Measurements from ENCODE around the gene CACNG7.

Gene CACNG7

GRCh38 chr19:53879140-53880081, 29.7 kb upstream of the CACNG7 start:
- DNase-seq = peak; percentile 99

DNA sequence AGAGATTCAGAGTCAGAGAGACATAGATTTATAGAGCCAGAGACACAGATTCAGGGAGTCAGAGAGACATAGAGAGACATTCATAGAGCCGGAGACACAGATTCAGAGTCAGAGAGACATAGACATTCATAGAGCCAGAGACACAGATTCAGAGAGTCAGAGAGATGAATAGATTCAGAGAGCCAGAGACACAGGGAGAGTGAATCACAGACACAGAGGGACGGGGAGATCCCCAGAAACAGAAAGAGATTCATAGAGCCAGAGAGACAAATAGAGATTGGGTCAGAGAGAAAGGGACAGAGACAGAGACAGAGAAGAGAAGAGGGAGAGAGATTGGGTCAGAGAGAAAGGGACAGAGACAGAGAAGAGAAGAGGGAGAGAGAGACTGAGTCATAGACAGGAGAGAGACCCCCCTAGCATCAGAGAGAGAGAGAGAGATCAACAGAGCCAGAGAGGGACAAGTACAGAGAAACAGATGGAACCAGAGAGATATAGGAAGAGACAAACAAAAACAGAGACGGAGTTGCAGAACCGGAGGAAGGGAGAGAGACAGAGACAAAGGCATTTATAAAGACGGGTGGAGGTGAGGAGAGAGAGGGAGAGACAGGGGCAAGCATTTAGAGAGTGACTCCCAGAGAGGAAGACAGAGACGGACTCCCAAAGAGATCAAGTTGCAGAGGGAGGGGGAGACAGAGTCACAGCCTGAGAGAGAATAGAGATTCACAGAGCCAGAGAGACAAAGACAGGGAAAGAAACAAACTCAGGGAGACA, 28.2 kb upstream of the CACNG7 start:
- DNase-seq = peak; percentile 37

DNA sequence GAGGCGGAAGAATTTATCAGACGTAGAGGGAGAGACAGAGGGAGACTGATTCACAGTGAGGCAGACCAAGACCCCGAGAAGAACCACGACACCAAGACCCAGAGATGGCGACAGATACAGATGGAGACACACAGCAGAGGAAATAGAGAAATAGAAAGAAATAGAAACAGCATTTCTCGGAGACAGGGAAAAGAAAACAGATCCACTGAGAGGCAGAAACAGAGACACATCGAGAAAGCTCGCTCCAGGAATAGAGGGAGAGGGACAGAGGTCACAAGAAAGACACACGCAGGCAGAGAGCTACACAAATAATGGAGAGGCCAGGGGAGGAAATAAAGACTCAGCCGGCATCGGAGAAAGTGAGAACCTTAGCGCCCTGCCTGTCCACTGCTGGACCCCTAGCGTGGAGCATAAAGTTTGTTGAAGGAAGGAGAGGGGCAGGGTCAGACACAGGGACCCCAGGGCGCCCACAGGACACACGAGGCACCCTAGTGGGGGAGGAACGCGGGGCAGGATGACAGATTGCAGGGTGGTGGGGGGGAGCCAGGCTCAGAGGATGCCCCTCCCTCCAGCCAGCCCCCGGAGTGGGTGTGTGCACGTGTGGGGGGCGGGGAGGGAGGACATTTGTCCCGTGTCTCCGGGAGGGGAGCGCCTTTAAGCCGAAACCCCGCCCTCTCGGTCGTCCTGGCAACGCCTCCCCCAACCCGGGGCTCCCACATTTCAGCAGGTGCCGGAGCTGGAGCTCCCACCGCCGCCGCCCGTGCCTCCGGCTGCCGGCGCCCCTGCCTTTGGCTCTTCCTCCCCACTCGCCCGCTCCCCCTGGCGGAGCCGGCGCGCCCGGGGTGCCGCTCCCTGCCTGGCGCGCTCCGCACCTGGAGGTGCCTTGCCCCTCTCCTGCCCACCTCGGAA, 27.3 kb upstream of the CACNG7 start, which contains the start of gene PRKCG:
PRKCG (plus strand) TSS at position 716 of the 909 bp plus-strand sequence. CDS start 298 bp downstream, outside the sequence.
- peak; percentile 59 for DNase-seq

DNA sequence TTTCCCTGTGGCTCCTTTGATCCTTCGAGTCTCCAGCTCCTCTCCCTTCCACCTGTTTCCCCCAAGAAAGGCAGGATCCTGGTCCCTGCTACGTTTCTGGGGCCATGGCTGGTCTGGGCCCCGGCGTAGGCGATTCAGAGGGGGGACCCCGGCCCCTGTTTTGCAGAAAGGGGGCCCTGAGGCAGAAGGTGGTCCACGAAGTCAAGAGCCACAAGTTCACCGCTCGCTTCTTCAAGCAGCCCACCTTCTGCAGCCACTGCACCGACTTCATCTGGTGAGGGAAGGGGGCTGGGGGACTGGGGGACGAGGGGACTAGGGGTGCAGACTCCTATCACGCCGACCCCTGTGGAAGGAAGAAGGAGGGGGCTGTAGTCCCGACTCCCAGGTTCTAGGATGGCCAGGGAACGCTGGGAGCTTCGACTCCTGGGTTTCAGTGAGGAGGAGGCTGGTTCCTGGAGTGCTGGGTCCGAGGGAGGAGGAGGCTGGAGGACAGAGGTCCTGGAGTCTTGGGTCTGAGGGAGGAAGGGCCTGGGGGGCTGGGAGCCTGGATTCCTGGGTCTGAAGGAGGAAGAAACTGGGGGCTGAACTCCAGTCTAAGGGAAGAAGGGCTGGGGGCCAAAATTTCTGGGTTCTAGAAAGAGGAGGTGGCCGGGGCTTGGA, 26.6 kb upstream of the CACNG7 start:
- peak; percentile 23 for DNase-seq

DNA sequence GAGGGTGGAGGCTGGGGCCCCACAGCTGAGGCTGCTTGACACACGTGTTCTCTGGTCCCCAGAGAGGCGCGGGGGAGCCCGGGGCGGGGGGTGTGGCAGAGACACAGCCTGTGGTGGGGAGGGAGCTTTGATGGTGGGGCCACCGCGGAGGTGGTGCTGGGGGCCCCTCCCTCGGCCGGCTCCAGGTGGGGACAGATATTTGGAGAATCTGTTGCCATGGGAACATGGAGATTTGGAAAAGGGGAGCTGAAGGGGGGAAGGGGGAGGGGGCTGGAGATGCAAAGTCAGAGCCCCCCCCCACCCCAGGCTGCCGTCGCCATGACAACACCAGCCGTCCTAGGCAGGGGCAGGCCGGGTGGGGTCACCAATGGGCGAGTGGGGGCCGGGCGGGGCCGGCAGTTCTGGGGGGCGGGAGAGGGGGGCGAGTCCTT, 25.8 kb upstream of the CACNG7 start:
- DNase-seq = peak; percentile 18

GRCh38 chr19:53883741-53884140, 25.3 kb upstream of the CACNG7 start:
- DNase-seq = peak; percentile 23

DNA sequence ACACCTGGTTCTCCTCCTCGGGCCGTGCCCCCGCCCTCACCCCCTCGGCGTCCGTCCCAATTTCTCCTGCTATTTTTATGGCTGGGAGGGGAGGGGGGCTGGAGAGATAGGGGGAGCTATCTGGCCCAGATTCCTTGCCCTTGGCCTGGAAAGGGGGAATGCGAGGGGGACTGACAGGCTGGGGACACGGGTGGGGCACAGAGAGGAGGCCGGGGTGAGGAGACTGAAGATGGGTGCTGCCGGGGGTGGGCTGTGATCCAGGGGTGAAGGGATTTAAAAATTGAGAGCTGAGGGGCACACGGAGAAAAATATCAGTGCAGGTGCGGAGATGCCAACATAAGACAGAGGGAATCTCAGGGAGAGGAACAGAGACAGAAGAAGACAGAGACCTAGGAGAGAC, 24.8 kb upstream of the CACNG7 start:
- DNase-seq = no peak

GRCh38 chr19:53885036-53885435, 24.0 kb upstream of the CACNG7 start:
- DNase-seq = no peak

GRCh38 chr19:53892301-53892980, 16.6 kb upstream of the CACNG7 start:
- peak; percentile 9 for DNase-seq

- DNase-seq = peak; percentile 60
Observed at GRCh38 chr19:53892981-53893325, 16.1 kb upstream of the CACNG7 start.

DNA sequence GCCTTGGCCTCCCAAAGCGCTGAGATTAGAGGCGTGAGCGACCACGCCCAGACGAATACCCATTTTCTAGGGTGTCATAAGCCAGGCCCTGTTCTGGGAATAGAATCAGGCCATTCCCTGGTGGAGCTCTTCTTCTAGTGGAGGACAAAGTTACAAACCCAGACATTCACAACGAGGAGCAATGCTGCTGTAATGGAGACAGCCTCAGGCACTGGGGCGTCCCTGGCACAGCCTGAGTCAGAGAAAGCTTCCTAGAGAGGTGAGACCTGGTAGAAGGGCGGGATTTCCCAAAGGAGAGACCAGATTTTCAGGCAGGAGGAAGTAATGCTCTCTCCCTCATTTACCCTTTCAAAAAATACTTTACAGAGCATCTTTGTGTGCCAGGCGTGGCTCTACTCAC, 14.4 kb upstream of the CACNG7 start:
- no peak for DNase-seq

- DNase-seq = no peak
Observed at GRCh38 chr19:53896682-53897081, 12.4 kb upstream of the CACNG7 start.

- DNase-seq = no peak
Observed at GRCh38 chr19:53897459-53897858, 11.6 kb upstream of the CACNG7 start.

DNA sequence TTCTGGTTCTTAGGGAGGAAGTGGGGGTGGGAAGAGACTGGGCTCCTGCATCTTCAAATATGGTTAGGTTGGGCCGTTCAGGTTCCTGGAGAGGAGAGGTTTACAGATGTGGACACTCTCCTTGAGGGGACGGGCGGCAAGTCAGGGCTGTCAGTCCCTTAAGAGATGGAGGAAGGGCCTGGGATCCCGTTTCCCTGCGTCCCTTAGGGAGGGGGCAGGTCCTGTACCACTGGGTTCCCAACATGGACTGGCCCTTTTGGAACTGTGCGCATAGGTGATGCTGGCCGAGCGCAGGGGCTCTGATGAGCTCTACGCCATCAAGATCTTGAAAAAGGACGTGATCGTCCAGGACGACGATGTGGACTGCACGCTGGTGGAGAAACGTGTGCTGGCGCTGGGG, 10.9 kb upstream of the CACNG7 start:
- no peak for DNase-seq

DNA sequence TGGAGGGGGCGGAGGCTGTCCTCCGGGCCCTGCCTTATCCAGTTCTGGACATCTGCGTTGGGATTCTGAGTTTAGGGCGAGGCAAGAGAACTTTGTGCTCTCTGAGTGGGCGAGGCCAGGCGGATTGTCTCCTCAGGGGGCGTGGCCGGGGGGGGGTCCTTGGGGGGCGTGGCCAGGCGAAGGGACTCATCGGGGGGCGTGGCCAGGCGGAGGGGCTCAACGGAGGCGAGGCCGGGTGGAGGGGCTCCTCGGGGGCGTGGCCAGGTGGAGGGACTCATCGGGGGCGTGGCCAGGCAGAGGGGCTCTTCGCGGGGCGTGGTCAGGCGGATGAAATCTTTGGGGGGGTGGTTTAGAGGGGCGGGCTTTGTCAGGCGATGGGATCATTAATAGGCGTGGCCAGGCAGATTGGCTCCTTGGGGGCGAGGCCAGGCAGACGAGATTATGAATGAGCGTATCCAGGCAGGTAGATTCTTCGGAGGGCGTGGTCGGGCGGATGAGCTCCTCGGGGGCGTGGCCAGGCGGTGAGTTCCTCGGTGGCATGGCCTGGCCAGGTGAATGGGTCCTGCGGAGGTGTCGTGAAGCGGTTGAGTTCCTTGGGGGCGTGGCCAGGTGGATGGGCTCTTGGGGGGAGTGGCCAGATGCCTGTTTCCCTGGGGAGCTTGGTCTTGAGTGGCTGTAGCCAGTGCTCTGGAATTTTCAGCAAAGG, 10.3 kb upstream of the CACNG7 start:
- DNase-seq = no peak

DNA sequence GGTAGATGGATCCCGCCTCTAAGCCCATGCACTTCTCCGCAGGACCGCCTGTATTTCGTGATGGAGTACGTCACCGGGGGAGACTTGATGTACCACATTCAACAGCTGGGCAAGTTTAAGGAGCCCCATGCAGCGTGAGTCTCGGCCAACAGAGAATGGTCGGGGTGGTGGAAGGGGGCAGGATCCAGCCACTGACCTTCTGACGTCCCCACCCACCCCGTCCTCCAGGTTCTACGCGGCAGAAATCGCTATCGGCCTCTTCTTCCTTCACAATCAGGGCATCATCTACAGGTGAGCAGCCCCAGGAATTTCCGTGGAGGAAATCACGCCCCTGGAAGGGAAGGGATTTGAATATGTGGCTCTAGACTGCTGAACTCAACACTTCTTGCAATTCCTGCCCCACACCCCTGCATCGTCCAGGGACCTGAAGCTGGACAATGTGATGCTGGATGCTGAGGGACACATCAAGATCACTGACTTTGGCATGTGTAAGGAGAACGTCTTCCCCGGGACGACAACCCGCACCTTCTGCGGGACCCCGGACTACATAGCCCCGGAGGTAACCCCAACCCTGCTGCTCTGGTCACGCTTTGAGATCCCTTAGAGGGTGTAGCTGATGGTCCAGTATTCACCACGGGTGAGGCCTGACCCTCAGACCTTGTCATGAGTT, 8.8 kb upstream of the CACNG7 start:
- no peak for DNase-seq

DNA sequence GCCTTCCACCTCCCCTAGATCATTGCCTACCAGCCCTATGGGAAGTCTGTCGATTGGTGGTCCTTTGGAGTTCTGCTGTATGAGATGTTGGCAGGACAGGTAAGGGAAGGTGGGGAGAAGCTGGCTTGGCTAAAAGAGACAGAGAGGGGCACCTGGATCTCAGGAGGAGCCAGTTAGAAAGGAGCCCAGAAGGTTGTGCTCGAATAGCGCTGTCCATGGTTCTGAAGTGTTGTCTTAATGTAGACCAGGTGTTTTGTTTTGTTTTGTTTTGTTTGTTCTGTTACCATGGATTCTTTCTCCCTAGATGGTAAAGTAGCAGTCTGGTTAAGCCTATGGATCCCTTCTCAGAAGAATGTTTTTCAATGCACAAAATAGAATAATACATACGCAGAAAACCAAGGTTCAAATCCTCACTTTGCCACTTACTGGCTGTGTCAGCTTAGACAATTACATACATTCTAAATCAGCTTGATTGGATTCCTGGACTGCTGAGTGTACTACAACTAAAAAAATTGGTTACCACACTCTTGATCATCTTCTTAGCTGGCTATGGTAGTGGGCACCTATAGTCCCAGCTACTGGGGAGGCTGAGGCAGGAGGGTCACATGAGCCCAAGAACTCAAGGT, 5.9 kb upstream of the CACNG7 start:
- peak; percentile 74 for DNase-seq

DNA sequence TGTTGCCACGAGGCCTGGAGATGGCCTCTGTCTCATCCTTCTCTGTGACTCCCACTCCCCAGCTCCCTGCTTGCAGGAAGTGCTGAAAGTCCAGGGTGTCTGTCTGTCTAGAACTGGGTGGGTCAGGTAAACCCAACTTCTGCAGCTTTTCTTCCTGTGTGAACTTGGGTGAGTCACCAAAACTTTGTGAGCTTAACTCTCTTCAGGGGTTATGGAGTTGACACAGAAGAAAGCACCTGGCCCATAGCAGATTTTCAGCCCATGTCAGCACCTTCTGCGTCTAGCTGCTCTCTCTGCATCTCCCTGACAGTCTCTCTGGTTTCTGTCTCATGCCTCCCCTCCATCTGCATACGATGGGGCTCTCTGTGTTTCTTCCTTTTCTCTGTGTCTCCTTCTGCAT, 4.2 kb upstream of the CACNG7 start:
- no peak for DNase-seq

- no peak for DNase-seq
Observed at GRCh38 chr19:53905787-53906186, 3.3 kb upstream of the CACNG7 start.

Measured in eye (tissue), 1 donor.